Panc1 (cell line): Measurements from ENCODE around the gene MYCBPAP. TPM values are rescaled to one million over a fixed set of nuclear protein-coding genes. Genes with fewer than 3 reads are reported as not detected.

Experiments used
- ATAC-seq: fragments of 200-7000 bp; cut with Tn5 transposase; 2 replicates; pipeline ENCODE4 v1.9.1; 2020; ENCODE audit warnings: mild to moderate bottlenecking, moderate library complexity
- BruUV-seq: library from RNA; stranded (reverse); fragments of 400-500 nt; replicated peaks from 2 replicates; lab custom pipeline; 2021; lab: Mats Ljungman, UMichigan
- CTCF ChIA-PET: fragments of 300-600 bp; sonication (Branson Sonifier 250); formaldehyde crosslinking; loops from one replicate; lab custom pipeline; 2022; ENCODE audit warnings: antibody characterized with exemption; lab: Charles Lee
- POLR2A ChIA-PET: fragments of 300-600 bp; sonication (Branson Sonifier 250); formaldehyde crosslinking; loops from one replicate; lab custom pipeline; 2022; ENCODE audit warnings: antibody characterized with exemption; lab: Charles Lee
- DNase-seq: peaks from one replicate; pipeline ENCODE4 v3.0.0-alpha.2; 2010; ENCODE audit warnings: low read depth, low spot score
- H3K27ac ChIP-seq: 2 replicates; pipeline ENCODE4 v1.5.1; 2011; ENCODE audit warnings: mild to moderate bottlenecking, low read length, inconsistent platforms
- H3K27me3 ChIP-seq: fragments of 200-500 bp; sonication (Bioruptor generic); 2 replicates; pipeline ENCODE4 v1.6.0; 2014; ENCODE audit warnings: low read length, inconsistent platforms; ENCODE audit not compliant: control insufficient read depth, insufficient read depth
- H3K36me3 ChIP-seq: fragments of 200-500 bp; sonication (Bioruptor generic); 2 replicates; pipeline ENCODE4 v1.5.1; 2014; ENCODE audit warnings: inconsistent platforms, mild to moderate bottlenecking, low read length, moderate library complexity; ENCODE audit not compliant: control insufficient read depth, insufficient read depth
- H3K4me1 ChIP-seq: 2 replicates; pipeline ENCODE4 v1.5.1; 2011; ENCODE audit warnings: inconsistent platforms, mild to moderate bottlenecking, low read length, moderate library complexity; ENCODE audit not compliant: control insufficient read depth, insufficient read depth
- H3K4me3 ChIP-seq, 2 experiments: 2 replicates each; pipeline ENCODE4 v1.5.1; 2011 to 2012; ENCODE audit warnings: low read depth in 2 of 2, low read length in 2 of 2, mild to moderate bottlenecking in 2 of 2, inconsistent platforms in 1 of 2, moderate library complexity in 1 of 2
- H3K9me3 ChIP-seq: fragments of 200-500 bp; sonication (Bioruptor generic); 2 replicates; pipeline ENCODE4 v1.5.1; 2014; ENCODE audit warnings: low read depth, mild to moderate bottlenecking, inconsistent platforms, low read length, moderate library complexity; ENCODE audit not compliant: control insufficient read depth, insufficient read depth
- POLR2AphosphoS5 ChIP-seq: IDR thresholded peaks from 2 replicates; pipeline ENCODE4 v1.6.1; 2012; ENCODE audit warnings: mild to moderate bottlenecking, low read depth, low read length, moderate library complexity
- SIN3A ChIP-seq: IDR thresholded peaks from 2 replicates; pipeline ENCODE4 v1.6.1; 2012; ENCODE audit warnings: low read depth, mild to moderate bottlenecking, low read length, moderate library complexity, borderline replicate concordance; ENCODE audit not compliant: insufficient read depth
- TCF7L2 ChIP-seq: IDR thresholded peaks from 2 replicates; pipeline ENCODE4 v1.6.1; 2011; ENCODE audit warnings: mild to moderate bottlenecking, low read depth, low read length, inconsistent platforms
- in situ Hi-C: cut with HindIII; loops from 2 replicates; pipeline ENCODE4 v1.10.0; 2016; ENCODE audit warnings: low sequenced_read_pairs, low pct_unique_long_range_greater_than_20kb
- intact Hi-C: fragments of 100-400 bp; cut with micrococcal nuclease; formaldehyde crosslinking; loops from one replicate; pipeline ENCODE4 v1.10.0; 2022; ENCODE audit not compliant: unreplicated experiment
- total RNA-seq: library from RNA; stranded (reverse); gene quantifications from one replicate; pipeline ENCODE4 v1.2.1, GENCODE V29; 2021; ENCODE audit not compliant: unreplicated experiment
- TF ChIP-seq, protein P1 (sequence below), 2 experiments: IDR thresholded peaks; 2 replicates each; pipeline ENCODE4 v1.6.1; 2011 to 2012; ENCODE audit warnings: low read depth in 2 of 2, control low read depth in 1 of 2, low read length in 1 of 2, mild to moderate bottlenecking in 1 of 2, moderate library complexity in 1 of 2; ENCODE audit not compliant: insufficient read depth in 1 of 2
- TF ChIP-seq, protein P2 (sequence below): fragments of 450-650 bp; IDR thresholded peaks from 2 replicates; pipeline ENCODE4 v1.5.1; 2017; ENCODE audit warnings: mild to moderate bottlenecking

MYCBPAP gene
- total RNA-seq, 1 experiment from 2014 or later: 2.2 TPM

DNA sequence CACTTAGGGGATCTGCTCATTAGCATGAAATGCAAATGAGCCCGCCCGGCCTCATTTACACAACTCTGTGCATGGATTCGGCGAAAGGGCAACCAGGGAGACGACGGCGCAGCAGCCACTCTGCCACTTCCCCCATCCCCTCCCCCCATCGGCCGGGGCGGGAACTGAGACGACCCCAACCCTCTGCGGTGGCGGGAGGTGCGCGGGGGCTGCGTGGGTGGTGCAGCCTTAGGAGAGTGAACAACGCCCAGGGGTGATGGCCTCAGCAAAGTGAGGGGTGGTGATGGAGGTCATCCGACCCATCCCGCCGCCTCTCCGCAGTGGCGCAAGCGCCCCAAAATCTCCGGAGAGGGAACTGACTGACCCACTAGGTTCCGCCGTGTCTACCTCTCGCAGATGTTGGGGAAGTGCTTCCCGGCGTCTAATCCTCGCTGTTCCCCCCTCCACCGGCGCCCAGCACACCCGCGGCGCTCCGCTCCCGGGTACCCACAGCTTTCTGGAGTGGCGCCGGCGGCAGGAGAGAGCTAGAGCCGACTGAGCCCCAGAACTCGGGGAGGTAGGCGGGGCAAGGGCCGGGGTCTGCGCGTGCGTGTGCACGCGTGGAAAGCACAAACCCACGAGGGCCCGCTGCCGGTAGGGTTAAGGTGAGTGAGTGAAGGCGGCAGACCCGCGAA, 50.8 kb downstream of the MYCBPAP start:
- peaks cover 23% of the 10 kb centered on the region for H3K4me1 ChIP-seq
- no peaks in the 10 kb centered on the region for H3K9me3 ChIP-seq
- no peak overlapping the region for H3K27ac ChIP-seq
- no peaks in the 10 kb centered on the region for H3K36me3 ChIP-seq
- ATAC-seq (no peak), DNase-seq (no peak)
- CTCF ChIA-PET: interaction anchor here (1.3 kb wide), 1 partner anchor 9 kb away, joined by 17 read pairs; no protein-coding TSS in a partner anchor
- no TSS peak for BruUV-seq
- TF ChIP-seq TCF7L2: no peak
- no peak for TF ChIP-seq POLR2AphosphoS5
- TF ChIP-seq, protein P1, sequence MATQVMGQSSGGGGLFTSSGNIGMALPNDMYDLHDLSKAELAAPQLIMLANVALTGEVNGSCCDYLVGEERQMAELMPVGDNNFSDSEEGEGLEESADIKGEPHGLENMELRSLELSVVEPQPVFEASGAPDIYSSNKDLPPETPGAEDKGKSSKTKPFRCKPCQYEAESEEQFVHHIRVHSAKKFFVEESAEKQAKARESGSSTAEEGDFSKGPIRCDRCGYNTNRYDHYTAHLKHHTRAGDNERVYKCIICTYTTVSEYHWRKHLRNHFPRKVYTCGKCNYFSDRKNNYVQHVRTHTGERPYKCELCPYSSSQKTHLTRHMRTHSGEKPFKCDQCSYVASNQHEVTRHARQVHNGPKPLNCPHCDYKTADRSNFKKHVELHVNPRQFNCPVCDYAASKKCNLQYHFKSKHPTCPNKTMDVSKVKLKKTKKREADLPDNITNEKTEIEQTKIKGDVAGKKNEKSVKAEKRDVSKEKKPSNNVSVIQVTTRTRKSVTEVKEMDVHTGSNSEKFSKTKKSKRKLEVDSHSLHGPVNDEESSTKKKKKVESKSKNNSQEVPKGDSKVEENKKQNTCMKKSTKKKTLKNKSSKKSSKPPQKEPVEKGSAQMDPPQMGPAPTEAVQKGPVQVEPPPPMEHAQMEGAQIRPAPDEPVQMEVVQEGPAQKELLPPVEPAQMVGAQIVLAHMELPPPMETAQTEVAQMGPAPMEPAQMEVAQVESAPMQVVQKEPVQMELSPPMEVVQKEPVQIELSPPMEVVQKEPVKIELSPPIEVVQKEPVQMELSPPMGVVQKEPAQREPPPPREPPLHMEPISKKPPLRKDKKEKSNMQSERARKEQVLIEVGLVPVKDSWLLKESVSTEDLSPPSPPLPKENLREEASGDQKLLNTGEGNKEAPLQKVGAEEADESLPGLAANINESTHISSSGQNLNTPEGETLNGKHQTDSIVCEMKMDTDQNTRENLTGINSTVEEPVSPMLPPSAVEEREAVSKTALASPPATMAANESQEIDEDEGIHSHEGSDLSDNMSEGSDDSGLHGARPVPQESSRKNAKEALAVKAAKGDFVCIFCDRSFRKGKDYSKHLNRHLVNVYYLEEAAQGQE (IDR thresholded peaks at IDR 0.05; ENCODE audit: insufficient read depth in 1 of 2, low read depth in 2 of 2, low read length in 1 of 2): no peak
- TF ChIP-seq SIN3A: no peak
- TF ChIP-seq, protein P2, sequence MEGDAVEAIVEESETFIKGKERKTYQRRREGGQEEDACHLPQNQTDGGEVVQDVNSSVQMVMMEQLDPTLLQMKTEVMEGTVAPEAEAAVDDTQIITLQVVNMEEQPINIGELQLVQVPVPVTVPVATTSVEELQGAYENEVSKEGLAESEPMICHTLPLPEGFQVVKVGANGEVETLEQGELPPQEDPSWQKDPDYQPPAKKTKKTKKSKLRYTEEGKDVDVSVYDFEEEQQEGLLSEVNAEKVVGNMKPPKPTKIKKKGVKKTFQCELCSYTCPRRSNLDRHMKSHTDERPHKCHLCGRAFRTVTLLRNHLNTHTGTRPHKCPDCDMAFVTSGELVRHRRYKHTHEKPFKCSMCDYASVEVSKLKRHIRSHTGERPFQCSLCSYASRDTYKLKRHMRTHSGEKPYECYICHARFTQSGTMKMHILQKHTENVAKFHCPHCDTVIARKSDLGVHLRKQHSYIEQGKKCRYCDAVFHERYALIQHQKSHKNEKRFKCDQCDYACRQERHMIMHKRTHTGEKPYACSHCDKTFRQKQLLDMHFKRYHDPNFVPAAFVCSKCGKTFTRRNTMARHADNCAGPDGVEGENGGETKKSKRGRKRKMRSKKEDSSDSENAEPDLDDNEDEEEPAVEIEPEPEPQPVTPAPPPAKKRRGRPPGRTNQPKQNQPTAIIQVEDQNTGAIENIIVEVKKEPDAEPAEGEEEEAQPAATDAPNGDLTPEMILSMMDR: no peak
- intact Hi-C loops: no loop called here
- POLR2A ChIA-PET: no interaction called here
- in situ Hi-C loops: no loop called here
- no peak overlapping the region for H3K4me3 ChIP-seq
- H3K27me3 ChIP-seq: no peaks in the 10 kb centered on the region; the same call in 1 of the 2 replicates

DNA sequence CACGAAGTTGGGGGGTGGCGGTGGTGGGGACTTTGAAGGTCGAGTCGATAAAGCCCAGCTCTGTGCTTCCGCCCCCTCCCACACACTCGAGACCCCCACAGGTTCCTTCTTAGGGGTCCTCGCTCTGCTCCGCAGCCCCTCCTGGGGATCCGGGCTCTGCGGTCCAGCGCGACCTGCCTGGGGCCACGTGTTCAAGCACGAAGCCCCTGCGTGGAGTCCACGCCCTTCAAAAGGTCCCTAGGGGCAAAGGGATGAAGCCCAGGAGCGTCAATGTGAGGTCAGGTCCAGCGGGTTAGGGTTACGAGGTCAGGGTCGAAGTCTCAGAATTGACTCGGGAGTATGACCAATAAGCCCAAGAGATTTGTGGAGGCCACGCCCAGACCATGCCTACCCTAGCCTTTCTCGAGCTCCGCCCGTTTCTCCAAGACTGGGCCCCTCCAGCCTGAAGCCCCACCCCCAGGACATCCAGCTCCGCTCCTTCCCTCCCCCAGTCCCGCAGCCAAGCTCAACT, 51.5 kb downstream of the MYCBPAP start:
- Histone ChIP-seq H3K27ac (peak overlapping the region; percentile 81), H3K4me3 (peak overlapping the region; percentile 76 to 90), H3K4me1 (peaks cover 27% of the 10 kb centered on the region), H3K36me3 (no peaks in the 10 kb centered on the region), H3K27me3 (no peaks in the 10 kb centered on the region; the same call in 1 of the 2 replicates), H3K9me3 (no peaks in the 10 kb centered on the region)
- ChIA-PET CTCF (interaction anchor here (0.6 to 1.3 kb wide), 4 partner anchors 10 to 224 kb away, joined by 3 to 17 read pairs (median 6); no protein-coding TSS in a partner anchor), POLR2A (no interaction called here)
- ATAC-seq: peak; percentile 81
- DNase-seq: no peak
- intact Hi-C loops (no loop called here), in situ Hi-C loops (no loop called here)
- TF ChIP-seq POLR2AphosphoS5: no peak
- TF ChIP-seq, protein P2: no peak
- TF ChIP-seq, protein P1 (IDR thresholded peaks at IDR 0.05; ENCODE audit: insufficient read depth in 1 of 2, low read depth in 2 of 2, low read length in 1 of 2): no peak
- no peak for TF ChIP-seq TCF7L2
- no peak for TF ChIP-seq SIN3A
- BruUV-seq: no TSS peak
